GM18870 (cell line): ENCODE results near the gene SLC35E4.
"Not testable (repeated sequence)": the region's sequence is repeated elsewhere in the genome, so short reads cannot be mapped to it uniquely, and the experiment has no call there.

ENCODE experiments used
- ATAC-seq: cut with Tn5 transposase; IDR thresholded peaks from one replicate; pipeline ENCODE4 v1.9.1; 2021; ENCODE audit warnings: moderate library complexity; ENCODE audit not compliant: unreplicated experiment

The SLC35E4 gene

GRCh38 chr22:30635273-30636225 lies at the start of gene SLC35E4:
SLC35E4 (plus strand) TSS chr22:30635781; CDS start chr22:30636451, 670 bp downstream.
- peak; percentile 34 for ATAC-seq

GRCh38 chr22:30586414-30586813 lies 49.2 kb upstream of the SLC35E4 start:
- no peak for ATAC-seq

GRCh38 chr22:30591191-30591587 lies 44.4 kb upstream of the SLC35E4 start:
- ATAC-seq, result no peak

GRCh38 chr22:30591588-30592359 lies 43.8 kb upstream of the SLC35E4 start, which contains the start of gene PES1:
PES1 (minus strand) TSS chr22:30591910; CDS start chr22:30591833, 77 bp downstream.
- peak; percentile 95 for ATAC-seq

GRCh38 chr22:30592360-30592713 lies 43.2 kb upstream of the SLC35E4 start:
- not testable (repeated sequence) for ATAC-seq

- no peak for ATAC-seq
Measured at GRCh38 chr22:30596199-30596598, 39.4 kb upstream of the SLC35E4 start.

- ATAC-seq, result no peak
Measured at GRCh38 chr22:30596886-30597285, 38.7 kb upstream of the SLC35E4 start.

- ATAC-seq, result no peak
Measured at GRCh38 chr22:30598986-30599385, 36.6 kb upstream of the SLC35E4 start.

- no peak for ATAC-seq
Measured at GRCh38 chr22:30600921-30601320, 34.7 kb upstream of the SLC35E4 start.

- ATAC-seq, result no peak
Measured at GRCh38 chr22:30601464-30601863, 34.1 kb upstream of the SLC35E4 start.

- no peak for ATAC-seq
Measured at GRCh38 chr22:30602049-30602448, 33.5 kb upstream of the SLC35E4 start.

GRCh38 chr22:30603801-30604200 lies 31.8 kb upstream of the SLC35E4 start:
- ATAC-seq, result no peak

GRCh38 chr22:30604723-30605122 lies 30.9 kb upstream of the SLC35E4 start:
- ATAC-seq, result no peak

- no peak for ATAC-seq
Measured at GRCh38 chr22:30605449-30606110, 30.0 kb upstream of the SLC35E4 start.

GRCh38 chr22:30606455-30607299 lies 28.9 kb upstream of the SLC35E4 start, which contains the start of gene TCN2:
TCN2 (plus strand) TSS chr22:30607174; CDS start chr22:30607332, 158 bp downstream.
- no peak for ATAC-seq

GRCh38 chr22:30607300-30607930 lies 28.2 kb upstream of the SLC35E4 start:
- ATAC-seq, result no peak

- no peak for ATAC-seq
Measured at GRCh38 chr22:30607939-30608338, 27.6 kb upstream of the SLC35E4 start.

GRCh38 chr22:30609260-30610185 lies 26.1 kb upstream of the SLC35E4 start:
- peak; percentile 48 for ATAC-seq

- ATAC-seq, result no peak
Measured at GRCh38 chr22:30610299-30610698, 25.3 kb upstream of the SLC35E4 start.
